B cell (primary cell): ENCODE data around the gene MRGPRX2.

Source experiments
- EZH2 ChIP-seq: IDR thresholded peaks from 2 replicates; pipeline ENCODE4 v1.6.1; 2012; ENCODE audit warnings: borderline replicate concordance, low read depth, mild to moderate bottlenecking, moderate library complexity, low read length; ENCODE audit not compliant: insufficient read depth, poor library complexity, severe bottlenecking
- TF ChIP-seq, protein P1 (sequence below): fragments of 200-600 bp; IDR thresholded peaks from one replicate; pipeline ENCODE4 v1.8.0; 2022; ENCODE audit warnings: antibody characterized with exemption, mild to moderate bottlenecking

DNA sequence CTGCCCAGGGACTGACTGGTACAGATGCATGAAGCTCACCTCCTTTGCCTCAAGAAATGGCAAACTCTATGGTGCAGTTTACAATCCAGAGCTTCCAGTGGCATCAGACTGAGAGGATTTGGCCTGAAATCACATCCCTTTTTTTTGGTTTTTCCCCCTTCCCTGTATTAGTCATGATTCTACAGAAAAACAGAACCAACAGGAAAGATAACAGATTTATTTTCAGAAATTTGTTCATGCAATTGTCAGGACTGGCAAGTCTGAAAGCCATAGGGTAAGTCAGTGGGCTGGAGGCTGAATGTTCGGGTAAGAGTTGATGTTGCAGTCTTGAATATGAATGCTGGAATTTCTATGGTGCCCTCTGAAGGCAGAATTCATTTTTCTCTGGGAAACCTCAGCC lies 44.5 kb upstream of the MRGPRX2 start:
- TF ChIP-seq, protein P1, sequence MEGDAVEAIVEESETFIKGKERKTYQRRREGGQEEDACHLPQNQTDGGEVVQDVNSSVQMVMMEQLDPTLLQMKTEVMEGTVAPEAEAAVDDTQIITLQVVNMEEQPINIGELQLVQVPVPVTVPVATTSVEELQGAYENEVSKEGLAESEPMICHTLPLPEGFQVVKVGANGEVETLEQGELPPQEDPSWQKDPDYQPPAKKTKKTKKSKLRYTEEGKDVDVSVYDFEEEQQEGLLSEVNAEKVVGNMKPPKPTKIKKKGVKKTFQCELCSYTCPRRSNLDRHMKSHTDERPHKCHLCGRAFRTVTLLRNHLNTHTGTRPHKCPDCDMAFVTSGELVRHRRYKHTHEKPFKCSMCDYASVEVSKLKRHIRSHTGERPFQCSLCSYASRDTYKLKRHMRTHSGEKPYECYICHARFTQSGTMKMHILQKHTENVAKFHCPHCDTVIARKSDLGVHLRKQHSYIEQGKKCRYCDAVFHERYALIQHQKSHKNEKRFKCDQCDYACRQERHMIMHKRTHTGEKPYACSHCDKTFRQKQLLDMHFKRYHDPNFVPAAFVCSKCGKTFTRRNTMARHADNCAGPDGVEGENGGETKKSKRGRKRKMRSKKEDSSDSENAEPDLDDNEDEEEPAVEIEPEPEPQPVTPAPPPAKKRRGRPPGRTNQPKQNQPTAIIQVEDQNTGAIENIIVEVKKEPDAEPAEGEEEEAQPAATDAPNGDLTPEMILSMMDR, result no peak
- no peak for TF ChIP-seq EZH2
